HK-2 (cell line): ENCODE results near the gene FFAR1.
"Not testable (repeated sequence)": the region's sequence is repeated elsewhere in the genome, so short reads cannot be mapped to it uniquely, and the experiment has no call there.

Source experiments
- DNase-seq: peaks from one replicate; pipeline ENCODE4 v3.0.0-alpha.2; 2018; ENCODE audit not compliant: unreplicated experiment

Gene FFAR1

GRCh38 chr19:35362261-35363000 lies 14.7 kb downstream of the FFAR1 start:
- no peak for DNase-seq

GRCh38 chr19:35363001-35363590 lies 15.4 kb downstream of the FFAR1 start:
- no peak for DNase-seq

DNA sequence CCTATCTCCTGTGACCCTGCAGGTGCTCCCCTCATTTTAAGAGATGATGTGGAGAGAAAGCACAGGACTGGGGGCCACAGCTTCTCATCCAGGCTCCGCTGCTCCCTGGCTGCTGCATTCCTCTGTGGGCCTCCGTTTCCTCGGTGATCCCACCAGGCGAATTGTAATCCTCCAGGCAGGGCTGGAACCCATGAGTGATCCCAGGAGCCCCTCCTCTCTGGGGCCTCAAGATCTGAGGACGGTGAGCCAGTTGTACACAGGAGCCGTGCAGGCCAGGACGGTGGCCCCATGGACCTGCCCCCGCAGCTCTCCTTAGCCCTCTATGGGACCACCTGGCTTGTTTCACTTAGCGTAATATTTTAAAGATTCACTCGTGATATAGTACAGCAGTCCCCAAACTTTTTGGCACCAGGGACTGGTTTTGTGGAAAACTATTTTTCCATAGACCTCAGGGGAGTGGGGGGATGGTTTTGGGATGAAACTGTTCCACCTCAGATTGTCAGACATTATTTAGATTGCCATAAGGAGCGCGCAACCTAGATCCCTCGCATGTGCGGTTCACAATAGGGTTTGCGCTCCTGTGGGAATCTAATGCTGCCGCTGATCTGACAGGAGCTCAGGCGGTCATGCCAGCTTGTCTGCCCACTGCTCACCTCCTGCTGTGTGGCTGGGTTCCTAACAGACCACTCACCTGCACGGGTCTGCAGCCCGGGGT lies 16.2 kb downstream of the FFAR1 start:
- no peak for DNase-seq

- no peak for DNase-seq
Measured at GRCh38 chr19:35365303-35365702, 17.6 kb downstream of the FFAR1 start.

DNA sequence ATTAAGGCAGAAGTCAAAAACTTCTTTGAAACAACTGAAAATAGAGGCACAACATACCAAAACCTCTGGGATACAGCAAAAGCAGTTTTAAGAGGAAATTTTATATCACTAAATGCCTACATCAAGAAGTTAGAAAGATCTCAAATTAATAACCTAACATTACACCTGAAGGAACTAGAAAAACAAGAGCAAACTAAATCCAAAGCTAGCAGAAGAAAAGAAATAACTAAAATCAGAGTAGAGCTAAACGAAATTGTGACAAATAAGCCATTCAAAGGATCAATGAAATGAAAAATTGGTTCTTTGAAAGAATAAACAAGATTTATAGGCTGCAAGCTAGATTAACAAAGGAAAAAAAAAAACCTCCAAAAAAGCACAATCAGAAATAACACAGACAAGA lies 20.7 kb downstream of the FFAR1 start:
- no peak for DNase-seq

- no peak for DNase-seq
Measured at GRCh38 chr19:35369522-35369921, 21.8 kb downstream of the FFAR1 start.

GRCh38 chr19:35370722-35371121 lies 23.0 kb downstream of the FFAR1 start, which contains the start of gene GPR42:
GPR42 (plus strand) TSS chr19:35371068; CDS start chr19:35371360, 292 bp downstream.
- DNase-seq: no peak

GRCh38 chr19:35373492-35373891 lies 25.8 kb downstream of the FFAR1 start:
- no peak for DNase-seq

DNA sequence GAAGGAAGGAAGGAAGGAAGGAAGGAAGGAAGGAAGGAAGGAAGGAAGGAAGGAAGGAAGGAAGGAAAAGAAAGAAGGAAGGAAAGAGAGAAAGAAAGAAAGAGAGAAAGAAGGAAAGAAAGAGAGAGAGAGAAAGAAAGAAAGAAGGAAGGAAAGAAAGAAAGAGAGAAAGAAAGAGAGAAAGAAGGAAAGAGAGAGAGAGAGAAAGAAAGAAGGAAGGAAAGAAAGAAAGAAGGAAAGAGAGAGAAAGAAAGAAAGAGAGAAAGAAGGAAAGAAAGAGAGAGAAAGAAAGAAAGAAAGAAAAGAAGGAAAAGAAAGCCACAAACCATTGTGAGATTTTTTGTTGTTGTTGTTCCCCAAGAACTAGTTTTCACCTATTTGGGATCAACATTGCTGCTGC lies 26.3 kb downstream of the FFAR1 start:
- DNase-seq: not testable (repeated sequence)

- no peak for DNase-seq
Measured at GRCh38 chr19:35375505-35376307, 28.0 kb downstream of the FFAR1 start.

DNA sequence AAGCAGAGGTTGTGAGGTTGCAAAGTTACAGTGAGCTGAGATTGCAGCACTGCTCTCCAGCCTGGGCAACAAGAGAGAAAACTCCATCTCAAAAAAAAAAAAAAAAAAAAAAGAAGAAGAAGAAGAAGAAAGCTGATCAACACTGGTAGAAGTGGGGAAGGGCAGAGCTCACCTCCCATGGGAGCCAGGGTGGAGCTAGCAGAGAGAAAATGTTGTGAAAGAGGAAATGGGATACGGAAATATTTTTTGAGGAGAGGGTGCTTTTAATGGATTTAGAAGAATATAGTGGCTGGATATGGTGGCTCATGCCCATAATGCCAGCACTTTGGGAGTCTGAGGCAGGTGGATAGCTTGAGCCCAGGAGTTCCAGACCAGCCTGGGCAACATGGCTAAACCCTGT lies 30.0 kb downstream of the FFAR1 start:
- no peak for DNase-seq

GRCh38 chr19:35378356-35378755 lies 30.7 kb downstream of the FFAR1 start:
- DNase-seq: no peak

GRCh38 chr19:35379545-35379944 lies 31.8 kb downstream of the FFAR1 start:
- not testable (repeated sequence) for DNase-seq

GRCh38 chr19:35379992-35380391 lies 32.3 kb downstream of the FFAR1 start:
- DNase-seq: no peak

GRCh38 chr19:35380450-35381124 lies 32.9 kb downstream of the FFAR1 start:
- no peak for DNase-seq

DNA sequence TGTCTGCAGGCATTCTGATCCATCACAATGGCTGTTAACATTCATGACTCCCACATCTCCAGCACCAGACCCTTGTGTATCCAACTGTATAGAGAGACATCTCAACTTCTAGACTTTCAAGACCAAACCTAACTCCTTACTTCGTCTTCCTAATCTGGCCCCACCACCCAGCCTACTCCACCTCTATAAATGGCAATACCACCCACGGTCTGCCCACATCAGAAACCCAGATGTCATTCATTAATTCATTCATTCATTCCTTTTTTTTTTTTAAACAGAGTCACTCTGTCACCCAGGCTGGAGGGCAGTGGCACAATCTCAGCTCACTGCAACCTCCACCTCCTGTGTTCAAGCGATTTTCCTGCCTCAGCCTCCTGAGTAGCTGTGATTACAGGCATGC lies 33.6 kb downstream of the FFAR1 start:
- DNase-seq: no peak

DNA sequence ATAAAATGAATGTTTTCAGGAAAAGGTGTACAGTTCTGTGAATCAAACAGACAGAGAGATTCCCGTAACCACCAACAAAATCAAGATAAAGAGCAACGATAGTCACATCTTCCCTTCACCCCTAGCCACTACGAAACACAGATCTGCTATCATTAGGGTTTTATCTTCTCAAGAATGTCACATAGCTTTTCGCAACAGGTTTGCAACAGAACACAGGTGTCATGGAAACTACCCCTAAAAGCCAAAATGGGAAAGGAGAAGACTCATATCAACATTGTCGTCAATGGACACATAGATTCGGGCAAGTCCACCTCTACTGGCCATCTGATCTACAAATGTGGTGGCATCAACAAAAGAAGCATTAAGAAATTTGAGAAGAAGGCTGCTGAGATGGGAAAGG lies 34.2 kb downstream of the FFAR1 start:
- no peak for DNase-seq

GRCh38 chr19:35383536-35383935 lies 35.8 kb downstream of the FFAR1 start:
- DNase-seq: no peak

DNA sequence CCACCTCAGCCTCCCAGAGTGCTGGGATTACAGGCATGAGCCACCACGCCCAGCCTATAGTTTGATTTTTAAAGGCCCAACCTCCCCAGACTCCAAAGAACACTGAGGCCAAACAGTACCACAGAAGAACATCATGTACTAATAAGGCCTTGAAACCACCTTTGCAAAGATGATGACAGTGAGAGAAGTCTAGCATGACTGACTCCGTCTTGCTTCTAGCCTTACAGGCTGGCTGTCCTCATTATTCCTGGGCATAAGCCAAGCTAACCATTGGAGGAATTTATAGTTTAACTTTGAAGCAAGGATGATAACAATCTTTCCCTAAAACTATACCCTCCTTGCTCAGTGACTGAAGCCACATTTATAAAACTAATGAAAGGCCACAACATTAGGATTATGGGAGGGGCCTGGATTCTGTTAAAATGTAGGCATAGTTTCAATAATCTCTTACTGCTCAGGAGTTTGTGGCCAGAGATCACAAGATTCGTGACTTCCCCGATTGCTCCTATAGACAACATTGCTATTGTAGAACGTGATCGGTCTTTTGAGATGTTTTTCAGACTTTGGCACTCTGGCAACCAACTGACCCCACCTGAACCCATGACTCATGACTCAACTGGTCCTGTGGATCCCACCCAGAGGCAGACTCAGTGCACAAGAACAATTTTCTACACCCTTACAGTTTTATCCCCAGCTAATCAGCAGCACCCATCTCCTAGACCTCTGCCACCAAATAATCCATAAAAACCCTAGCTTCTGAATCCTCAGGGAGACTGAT lies 40.8 kb downstream of the FFAR1 start:
- DNase-seq: no peak

DNA sequence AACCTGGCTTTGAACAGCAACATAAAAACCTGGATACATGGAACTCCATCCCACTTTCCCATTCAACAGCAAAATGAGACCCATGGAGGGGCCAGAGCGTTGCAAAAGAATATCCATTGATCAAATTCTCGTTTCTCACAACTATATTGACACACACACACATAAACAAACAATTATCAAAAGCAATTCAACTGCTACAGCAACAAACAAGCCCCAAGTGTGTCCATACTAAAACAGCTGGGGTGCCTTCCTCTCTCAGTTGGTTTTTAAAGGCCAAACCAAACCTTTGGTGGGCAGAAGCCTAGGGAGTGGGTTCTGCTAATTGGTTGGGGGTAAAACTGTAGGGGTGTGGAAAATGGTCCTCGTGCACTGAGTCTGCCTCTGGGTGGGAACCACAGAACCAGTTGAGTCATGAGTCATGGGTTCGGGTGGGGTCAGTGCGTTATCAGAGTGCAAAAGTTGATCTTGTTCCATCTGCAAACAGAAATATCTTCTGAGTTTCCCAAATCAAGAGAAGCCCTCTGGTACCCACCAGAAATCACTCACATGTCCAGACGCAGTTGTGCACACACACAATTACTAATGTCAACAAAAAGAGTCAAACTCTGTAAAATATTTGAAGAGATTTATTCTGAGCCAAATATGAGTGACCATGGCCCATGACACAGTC lies 41.6 kb downstream of the FFAR1 start:
- DNase-seq: no peak
